ENCODE results near the gene KIAA1217.

KIAA1217 gene

GRCh38 chr10:24406809-24407483 lies 198.0 kb downstream of the KIAA1217 start:
- no peak overlapping the region; the same call in 1 of the 2 replicates for H3K27ac ChIP-seq
- no peak for TF ChIP-seq CTCF (conservative IDR thresholded peaks at IDR 0.05)

GRCh38 chr10:24407928-24408327 lies 199.0 kb downstream of the KIAA1217 start:
- no peak for TF ChIP-seq CTCF (conservative IDR thresholded peaks at IDR 0.05)

GRCh38 chr10:24408365-24408764 lies 199.4 kb downstream of the KIAA1217 start:
- TF ChIP-seq CTCF (conservative IDR thresholded peaks at IDR 0.05), result no peak
- H3K27ac ChIP-seq, result peak overlapping the region; percentile 38; the same call in 1 of the 2 replicates

More at GRCh38 chr10:24407928-24408327, 199.0 kb downstream of the KIAA1217 start:
- peak overlapping the region; percentile 38; the same call in 1 of the 2 replicates for H3K27ac ChIP-seq

- H3K27ac ChIP-seq, result peak overlapping the region; percentile 75
- TF ChIP-seq CTCF (conservative IDR thresholded peaks at IDR 0.05), result no peak
Measured at GRCh38 chr10:24414597-24414996, 205.7 kb downstream of the KIAA1217 start.

- peak overlapping the region; percentile 75 for H3K27ac ChIP-seq
- no peak for TF ChIP-seq CTCF (conservative IDR thresholded peaks at IDR 0.05)
Measured at GRCh38 chr10:24415455-24416125, 206.7 kb downstream of the KIAA1217 start.

GRCh38 chr10:24416248-24416647 lies 207.3 kb downstream of the KIAA1217 start:
- H3K27ac ChIP-seq, result peak overlapping the region; percentile 75
- TF ChIP-seq CTCF (conservative IDR thresholded peaks at IDR 0.05), result no peak

- H3K27ac ChIP-seq, result no peak overlapping the region; the same call in 1 of the 2 replicates
- TF ChIP-seq CTCF (conservative IDR thresholded peaks at IDR 0.05), result no peak
Measured at GRCh38 chr10:24417053-24417452, 208.1 kb downstream of the KIAA1217 start.

Measured in VCaP (cell line).